ENCODE results near the gene XPOT.

XPOT gene

GRCh38 chr12:64469455-64470142 lies 65.4 kb downstream of the XPOT start:
- DNase-seq (ENCODE audit: low read depth, low spot score), result no peak

GRCh38 chr12:64470495-64470894 lies 66.3 kb downstream of the XPOT start:
- DNase-seq (ENCODE audit: low read depth, low spot score), result no peak

- DNase-seq (ENCODE audit: low read depth, low spot score), result no peak
Observed at GRCh38 chr12:64473176-64473575, 69.0 kb downstream of the XPOT start.

- no peak for DNase-seq (ENCODE audit: low read depth, low spot score)
Observed at GRCh38 chr12:64475518-64475917, 71.3 kb downstream of the XPOT start.

GRCh38 chr12:64476844-64477243 lies 72.7 kb downstream of the XPOT start:
- no peak for DNase-seq (ENCODE audit: low read depth, low spot score)

GRCh38 chr12:64478661-64479060 lies 74.5 kb downstream of the XPOT start:
- no peak for DNase-seq (ENCODE audit: low read depth, low spot score)

- no peak for DNase-seq (ENCODE audit: low read depth, low spot score)
Observed at GRCh38 chr12:64480148-64480547, 76.0 kb downstream of the XPOT start.

- DNase-seq (ENCODE audit: low read depth, low spot score), result no peak
Observed at GRCh38 chr12:64486657-64487056, 82.5 kb downstream of the XPOT start.

GRCh38 chr12:64491718-64492117 lies 87.5 kb downstream of the XPOT start:
- no peak for DNase-seq (ENCODE audit: low read depth, low spot score)

GRCh38 chr12:64493513-64493912 lies 89.3 kb downstream of the XPOT start:
- no peak for DNase-seq (ENCODE audit: low read depth, low spot score)

GRCh38 chr12:64494998-64495729 lies 91.0 kb downstream of the XPOT start:
- DNase-seq (ENCODE audit: low read depth, low spot score), result no peak

GRCh38 chr12:64496839-64497400 lies 92.7 kb downstream of the XPOT start:
- DNase-seq (ENCODE audit: low read depth, low spot score), result no peak

GRCh38 chr12:64497484-64497883 lies 93.3 kb downstream of the XPOT start:
- DNase-seq (ENCODE audit: low read depth, low spot score), result no peak

- no peak for DNase-seq (ENCODE audit: low read depth, low spot score)
Observed at GRCh38 chr12:64497903-64498302, 93.7 kb downstream of the XPOT start.

GRCh38 chr12:64500394-64500793 lies 96.2 kb downstream of the XPOT start:
- DNase-seq (ENCODE audit: low read depth, low spot score), result no peak

Data from astrocyte of the hippocampus (primary cell).